ENCODE measurements around the gene NAT10.

The NAT10 gene

GRCh38 chr11:34143048-34143447 is 37.6 kb downstream of the NAT10 start:
- Histone ChIP-seq H3K4me3 (no peak overlapping the region), H3K27ac (no peak overlapping the region)
- TF ChIP-seq CTCF (IDR thresholded peaks at IDR 0.05): no peak
- DNase-seq (ENCODE audit: low spot score): no peak

GRCh38 chr11:34145073-34145472 is 39.6 kb downstream of the NAT10 start:
- no peak for TF ChIP-seq CTCF (IDR thresholded peaks at IDR 0.05)
- no peak for DNase-seq (ENCODE audit: low spot score)
- H3K4me3 ChIP-seq: no peak overlapping the region
- H3K27ac ChIP-seq: no peak overlapping the region

- no peak overlapping the region for H3K4me3 ChIP-seq
- no peak for TF ChIP-seq CTCF (IDR thresholded peaks at IDR 0.05)
- H3K27ac ChIP-seq: no peak overlapping the region
- DNase-seq (ENCODE audit: low spot score): no peak
Observed at GRCh38 chr11:34145847-34146381, 40.5 kb downstream of the NAT10 start.

- no peak for TF ChIP-seq CTCF (IDR thresholded peaks at IDR 0.05)
- DNase-seq (ENCODE audit: low spot score): no peak
- Histone ChIP-seq H3K27ac (no peak overlapping the region), H3K4me3 (no peak overlapping the region)
Observed at GRCh38 chr11:34146411-34146810, 41.0 kb downstream of the NAT10 start.

GRCh38 chr11:34146866-34147265 is 41.4 kb downstream of the NAT10 start:
- DNase-seq (ENCODE audit: low spot score): no peak

GRCh38 chr11:34147581-34147980 is 42.2 kb downstream of the NAT10 start:
- Histone ChIP-seq H3K27ac (no peak overlapping the region), H3K4me3 (no peak overlapping the region)
- no peak for TF ChIP-seq CTCF (IDR thresholded peaks at IDR 0.05)
- no peak for DNase-seq (ENCODE audit: low spot score)

More at GRCh38 chr11:34146866-34147265, 41.4 kb downstream of the NAT10 start:
- Histone ChIP-seq H3K4me3 (no peak overlapping the region), H3K27ac (no peak overlapping the region)
- no peak for TF ChIP-seq CTCF (IDR thresholded peaks at IDR 0.05)

- Histone ChIP-seq H3K4me3 (no peak overlapping the region), H3K27ac (no peak overlapping the region)
- no peak for DNase-seq (ENCODE audit: low spot score)
- TF ChIP-seq CTCF (IDR thresholded peaks at IDR 0.05): no peak
Observed at GRCh38 chr11:34148504-34149165, 43.2 kb downstream of the NAT10 start.

Data from coronary artery (tissue), 2 donors.